ENCODE data around the gene SFXN5. TPM values are rescaled to one million over a fixed set of nuclear protein-coding genes. Genes with fewer than 3 reads are reported as not detected.

SFXN5 gene
- total RNA-seq, 1 donor from 2014 or later = 29.8 TPM

GRCh38 chr2:73109431-73110167, 38.1 kb upstream of the SFXN5 start:
- peaks cover 11% of the 10 kb centered on the region for H3K27me3 Mint-ChIP-seq (ENCODE audit: unreplicated experiment)
- no peak for DNase-seq (ENCODE audit: low spot score)
- H3K36me3 Mint-ChIP-seq (ENCODE audit: low read depth, unreplicated experiment) = peaks cover 17% of the 10 kb centered on the region
- H3K9me3 Mint-ChIP-seq (ENCODE audit: unreplicated experiment) = no peaks in the 10 kb centered on the region
- TF ChIP-seq, protein P1, sequence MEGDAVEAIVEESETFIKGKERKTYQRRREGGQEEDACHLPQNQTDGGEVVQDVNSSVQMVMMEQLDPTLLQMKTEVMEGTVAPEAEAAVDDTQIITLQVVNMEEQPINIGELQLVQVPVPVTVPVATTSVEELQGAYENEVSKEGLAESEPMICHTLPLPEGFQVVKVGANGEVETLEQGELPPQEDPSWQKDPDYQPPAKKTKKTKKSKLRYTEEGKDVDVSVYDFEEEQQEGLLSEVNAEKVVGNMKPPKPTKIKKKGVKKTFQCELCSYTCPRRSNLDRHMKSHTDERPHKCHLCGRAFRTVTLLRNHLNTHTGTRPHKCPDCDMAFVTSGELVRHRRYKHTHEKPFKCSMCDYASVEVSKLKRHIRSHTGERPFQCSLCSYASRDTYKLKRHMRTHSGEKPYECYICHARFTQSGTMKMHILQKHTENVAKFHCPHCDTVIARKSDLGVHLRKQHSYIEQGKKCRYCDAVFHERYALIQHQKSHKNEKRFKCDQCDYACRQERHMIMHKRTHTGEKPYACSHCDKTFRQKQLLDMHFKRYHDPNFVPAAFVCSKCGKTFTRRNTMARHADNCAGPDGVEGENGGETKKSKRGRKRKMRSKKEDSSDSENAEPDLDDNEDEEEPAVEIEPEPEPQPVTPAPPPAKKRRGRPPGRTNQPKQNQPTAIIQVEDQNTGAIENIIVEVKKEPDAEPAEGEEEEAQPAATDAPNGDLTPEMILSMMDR (IDR thresholded peaks at IDR 0.05; ENCODE audit: unreplicated experiment) = no peak
- peak overlapping the region; percentile 39 for H3K4me3 Mint-ChIP-seq (ENCODE audit: unreplicated experiment)
- H3K4me1 Mint-ChIP-seq (ENCODE audit: unreplicated experiment) = peaks cover 29% of the 10 kb centered on the region
- peak overlapping the region; percentile 2 for H3K27ac Mint-ChIP-seq (ENCODE audit: unreplicated experiment)

GRCh38 chr2:73107211-73107926, 35.9 kb upstream of the SFXN5 start:
- Mint-ChIP-seq H3K27ac (ENCODE audit: unreplicated experiment) (no peak overlapping the region), H3K36me3 (ENCODE audit: low read depth, unreplicated experiment) (peaks cover 19% of the 10 kb centered on the region)
- no peak for DNase-seq (ENCODE audit: low spot score)

GRCh38 chr2:73106791-73107190, 35.3 kb upstream of the SFXN5 start:
- Mint-ChIP-seq H3K9me3 (ENCODE audit: unreplicated experiment) (no peaks in the 10 kb centered on the region), H3K4me1 (ENCODE audit: unreplicated experiment) (peaks cover 51% of the 10 kb centered on the region), H3K36me3 (ENCODE audit: low read depth, unreplicated experiment) (peaks cover 19% of the 10 kb centered on the region), H3K4me3 (ENCODE audit: unreplicated experiment) (no peak overlapping the region), H3K27me3 (ENCODE audit: unreplicated experiment) (peaks cover 14% of the 10 kb centered on the region), H3K27ac (ENCODE audit: unreplicated experiment) (no peak overlapping the region)
- no peak for DNase-seq (ENCODE audit: low spot score)
- TF ChIP-seq, protein P1 (IDR thresholded peaks at IDR 0.05; ENCODE audit: unreplicated experiment) = no peak

More at GRCh38 chr2:73107211-73107926, 35.9 kb upstream of the SFXN5 start:
- H3K27me3 Mint-ChIP-seq (ENCODE audit: unreplicated experiment) = peaks cover 11% of the 10 kb centered on the region
- TF ChIP-seq, protein P1 (IDR thresholded peaks at IDR 0.05; ENCODE audit: unreplicated experiment) = no peak
- H3K4me3 Mint-ChIP-seq (ENCODE audit: unreplicated experiment) = no peak overlapping the region
- peaks cover 45% of the 10 kb centered on the region for H3K4me1 Mint-ChIP-seq (ENCODE audit: unreplicated experiment)
- no peaks in the 10 kb centered on the region for H3K9me3 Mint-ChIP-seq (ENCODE audit: unreplicated experiment)

GRCh38 chr2:73105511-73105971, 34.0 kb upstream of the SFXN5 start:
- DNase-seq (ENCODE audit: low spot score) = no peak
- TF ChIP-seq, protein P1 (IDR thresholded peaks at IDR 0.05; ENCODE audit: unreplicated experiment) = no peak
- Mint-ChIP-seq H3K27ac (ENCODE audit: unreplicated experiment) (no peak overlapping the region), H3K36me3 (ENCODE audit: low read depth, unreplicated experiment) (peaks cover 19% of the 10 kb centered on the region), H3K4me3 (ENCODE audit: unreplicated experiment) (peak overlapping the region; percentile 73), H3K4me1 (ENCODE audit: unreplicated experiment) (peaks cover 51% of the 10 kb centered on the region), H3K27me3 (ENCODE audit: unreplicated experiment) (peaks cover 15% of the 10 kb centered on the region), H3K9me3 (ENCODE audit: unreplicated experiment) (no peaks in the 10 kb centered on the region)

DNA sequence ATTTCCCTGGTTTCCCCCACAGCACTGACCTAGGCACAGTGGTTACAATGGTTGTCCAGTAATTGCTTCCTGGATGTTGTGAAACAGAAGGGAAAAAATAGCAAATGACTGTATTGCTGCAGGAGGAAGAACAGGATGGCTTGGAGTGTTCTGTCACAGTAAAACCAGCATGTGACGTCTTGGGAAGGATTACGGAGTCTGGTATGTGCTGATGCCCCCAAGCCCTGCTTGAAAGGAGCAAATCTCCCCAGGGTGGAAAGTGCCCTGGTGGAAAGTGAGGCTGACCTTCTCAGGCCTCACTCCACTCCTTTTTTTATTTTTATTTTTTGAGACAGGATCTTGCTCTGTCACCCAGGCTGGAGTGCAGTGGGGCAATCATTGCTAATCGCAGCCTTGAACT, 33.4 kb upstream of the SFXN5 start:
- H3K36me3 Mint-ChIP-seq (ENCODE audit: low read depth, unreplicated experiment) = peaks cover 19% of the 10 kb centered on the region
- H3K27me3 Mint-ChIP-seq (ENCODE audit: unreplicated experiment) = peaks cover 15% of the 10 kb centered on the region
- no peak for DNase-seq (ENCODE audit: low spot score)
- H3K27ac Mint-ChIP-seq (ENCODE audit: unreplicated experiment) = peak overlapping the region; percentile 78
- no peak overlapping the region for H3K4me3 Mint-ChIP-seq (ENCODE audit: unreplicated experiment)
- no peaks in the 10 kb centered on the region for H3K9me3 Mint-ChIP-seq (ENCODE audit: unreplicated experiment)
- peaks cover 47% of the 10 kb centered on the region for H3K4me1 Mint-ChIP-seq (ENCODE audit: unreplicated experiment)
- TF ChIP-seq, protein P1 (IDR thresholded peaks at IDR 0.05; ENCODE audit: unreplicated experiment) = no peak
